Daoy (cell line): Measurements from ENCODE around the gene NGEF. TPM values are rescaled to one million over a fixed set of nuclear protein-coding genes. Genes with fewer than 3 reads are reported as not detected.

ENCODE experiments used
- DNase-seq: peaks from one replicate; pipeline ENCODE4 v3.0.0-alpha.2; 2015; ENCODE audit warnings: low read depth
- total RNA-seq: library from RNA; depleted of rRNA; stranded (reverse); fragments of >200 nt; shearing (Covaris generic); gene quantifications from 2 replicates; pipeline ENCODE4 v1.2.3, GENCODE V29; 2014; rRNA removed

The NGEF gene
- total RNA-seq, 1 experiment from 2014 or later = 0.17 TPM

DNA sequence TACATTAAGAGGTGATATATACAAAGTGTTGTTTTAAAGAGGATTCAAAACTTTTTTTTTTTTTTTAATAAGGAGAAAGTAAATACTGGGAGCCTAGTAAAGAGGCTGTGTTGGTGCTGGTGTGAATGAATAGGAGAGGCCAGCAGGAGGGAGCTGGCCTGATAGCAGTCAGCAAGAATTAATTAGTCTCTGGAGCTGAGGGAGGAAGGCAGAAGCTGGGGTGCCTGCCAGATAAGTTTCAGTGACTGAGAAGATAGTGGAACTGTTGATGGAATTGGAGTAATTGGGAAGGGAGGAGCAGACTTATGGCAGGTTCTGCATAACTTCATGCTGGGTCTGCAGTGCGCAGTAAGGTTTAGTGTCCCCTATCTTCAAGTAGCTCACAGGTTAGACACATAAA lies 179.2 kb downstream of the NGEF start:
- no peak for DNase-seq

DNA sequence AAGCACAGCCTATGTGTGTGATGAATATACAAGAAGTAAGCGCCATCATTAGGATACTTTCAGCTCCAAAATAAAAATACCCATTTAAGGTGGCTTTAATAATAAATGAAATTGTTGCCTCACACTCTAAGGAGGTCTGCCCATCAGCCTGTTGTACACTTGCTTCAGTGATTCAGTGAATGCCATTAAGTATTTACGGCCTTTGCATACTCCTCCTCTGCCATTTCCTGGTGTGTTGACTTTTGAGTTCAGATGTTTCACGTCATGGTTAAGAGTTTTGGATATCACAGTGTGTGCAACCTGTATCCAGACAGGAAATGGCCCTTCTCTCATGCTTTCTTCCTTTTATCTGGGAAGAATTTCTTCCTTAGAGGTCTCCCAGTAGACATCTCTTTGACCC lies 181.6 kb downstream of the NGEF start:
- DNase-seq = no peak

DNA sequence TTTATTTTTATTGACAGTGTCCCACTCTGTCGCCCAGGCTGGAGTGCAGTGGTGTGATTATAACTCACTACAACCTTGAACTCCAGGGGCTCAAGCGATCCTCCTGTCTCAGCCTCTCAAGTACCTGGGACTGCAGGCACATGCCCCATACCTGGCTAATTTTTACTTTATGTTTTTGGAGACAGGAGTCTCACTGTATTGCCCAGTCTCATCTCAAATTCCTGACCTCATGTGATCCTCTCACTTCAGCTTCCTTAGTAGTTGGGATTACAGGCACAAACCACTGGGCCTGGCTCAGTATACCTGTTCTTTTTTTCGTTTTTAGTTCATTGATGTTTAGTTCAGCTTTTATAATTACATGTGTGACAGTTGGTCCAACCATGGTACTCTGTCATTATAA lies 183.1 kb downstream of the NGEF start:
- no peak for DNase-seq

Other genes starting within 250 kb of the NGEF start
- gene KCNJ13, start 236.7 kb downstream of the NGEF start, total RNA-seq = not detected in 2 replicates
- gene SNORC, start 143.0 kb downstream of the NGEF start, total RNA-seq = 0.29 and 0.30 TPM in 2 replicates
- gene NEU2, start 19.4 kb upstream of the NGEF start, total RNA-seq = not detected in 2 replicates
- gene INPP5D, start 47.1 kb upstream of the NGEF start, total RNA-seq = not detected in 2 replicates
- gene ATG16L1, start 238.4 kb upstream of the NGEF start, total RNA-seq = 52.2 and 74.7 TPM in 2 replicates